GM19452 (cell line): ENCODE measurements around the gene GTPBP4.
"Not testable (repeated sequence)": the region's sequence is repeated elsewhere in the genome, so short reads cannot be mapped to it uniquely, and the experiment has no call there.

Experiments
- ATAC-seq: cut with Tn5 transposase; IDR thresholded peaks from one replicate; pipeline ENCODE4 v1.9.1; 2021; ENCODE audit not compliant: unreplicated experiment

Gene GTPBP4

GRCh38 chr10:1054684-1055083 lies 66.5 kb downstream of the GTPBP4 start:
- no peak for ATAC-seq

GRCh38 chr10:1056326-1057105 lies 68.3 kb downstream of the GTPBP4 start, which contains the start of gene WDR37:
Gene WDR37 (plus strand): TSS chr10:1056385. CDS start chr10:1072156, 15,771 bp downstream.
- peak; percentile 94 for ATAC-seq

GRCh38 chr10:1057106-1057657 lies 68.9 kb downstream of the GTPBP4 start:
- no peak for ATAC-seq

GRCh38 chr10:1058017-1058416 lies 69.8 kb downstream of the GTPBP4 start:
- no peak for ATAC-seq

- no peak for ATAC-seq
Measured at GRCh38 chr10:1059902-1060301, 71.7 kb downstream of the GTPBP4 start.

- ATAC-seq = no peak
Measured at GRCh38 chr10:1061930-1062774, 73.9 kb downstream of the GTPBP4 start.

- no peak for ATAC-seq
Measured at GRCh38 chr10:1063232-1063865, 75.1 kb downstream of the GTPBP4 start.

GRCh38 chr10:1064964-1065247 lies 76.7 kb downstream of the GTPBP4 start:
- ATAC-seq = no peak

- not testable (repeated sequence) for ATAC-seq
Measured at GRCh38 chr10:1066734-1067133, 78.5 kb downstream of the GTPBP4 start.

- ATAC-seq = no peak
Measured at GRCh38 chr10:1068380-1069361, 80.4 kb downstream of the GTPBP4 start.
